ENCODE data around the gene VPS18. TPM values are rescaled to one million over a fixed set of nuclear protein-coding genes. Genes with fewer than 3 reads are reported as not detected.
"Not testable (repeated sequence)": the region's sequence is repeated elsewhere in the genome, so short reads cannot be mapped to it uniquely, and the experiment has no call there.

Gene VPS18
- total RNA-seq = 27.5 TPM

- DNase-seq = peak; percentile 98
Measured at GRCh38 chr15:40893733-40894680, at the start of gene VPS18. Gene VPS18, plus strand, starts transcription at chr15:40894450. Its CDS starts 319 bp downstream, at chr15:40894769.

- DNase-seq = no peak
Measured at GRCh38 chr15:40844696-40845030, 49.6 kb upstream of the VPS18 start.

GRCh38 chr15:40845036-40845435 lies 49.2 kb upstream of the VPS18 start:
- DNase-seq = no peak

- no peak for DNase-seq
Measured at GRCh38 chr15:40845511-40846284, 48.6 kb upstream of the VPS18 start.

GRCh38 chr15:40846841-40847222 lies 47.4 kb upstream of the VPS18 start:
- DNase-seq = no peak

GRCh38 chr15:40847223-40847961 lies 46.9 kb upstream of the VPS18 start:
- DNase-seq = no peak

- DNase-seq = no peak
Measured at GRCh38 chr15:40850576-40851112, 43.6 kb upstream of the VPS18 start.

- no peak for DNase-seq
Measured at GRCh38 chr15:40852529-40852928, 41.7 kb upstream of the VPS18 start.

- no peak for DNase-seq
Measured at GRCh38 chr15:40853241-40853890, 40.9 kb upstream of the VPS18 start.

- DNase-seq = no peak
Measured at GRCh38 chr15:40854161-40854560, 40.1 kb upstream of the VPS18 start.

GRCh38 chr15:40855706-40856234 lies 38.5 kb upstream of the VPS18 start:
- DNase-seq = no peak

- no peak for DNase-seq
Measured at GRCh38 chr15:40856746-40857145, 37.5 kb upstream of the VPS18 start.

- DNase-seq = peak; percentile 35
Measured at GRCh38 chr15:40857601-40858341, 36.5 kb upstream of the VPS18 start.

GRCh38 chr15:40858706-40859105 lies 35.5 kb upstream of the VPS18 start:
- DNase-seq = no peak

GRCh38 chr15:40859206-40859851 lies 34.9 kb upstream of the VPS18 start:
- peak; percentile 4 for DNase-seq

- DNase-seq = not testable (repeated sequence)
Measured at GRCh38 chr15:40861147-40861546, 33.1 kb upstream of the VPS18 start.

- DNase-seq = no peak
Measured at GRCh38 chr15:40863660-40864270, 30.5 kb upstream of the VPS18 start.

GRCh38 chr15:40867199-40867598 lies 27.1 kb upstream of the VPS18 start:
- DNase-seq = no peak

- no peak for DNase-seq
Measured at GRCh38 chr15:40869686-40870085, 24.6 kb upstream of the VPS18 start.

- DNase-seq = no peak
Measured at GRCh38 chr15:40870716-40871115, 23.5 kb upstream of the VPS18 start.

Data from occipital lobe (tissue), 2 donors.